ENCODE measurements around the gene GDF15. TPM values are rescaled to one million over a fixed set of nuclear protein-coding genes. Genes with fewer than 3 reads are reported as not detected.
"Not testable (repeated sequence)": the region's sequence is repeated elsewhere in the genome, so short reads cannot be mapped to it uniquely, and the experiment has no call there.

Gene GDF15
- total and polyA plus RNA-seq, 2 donors (not counting 3 experiments of a cell fraction or from before 2014, with no cell fraction given), result 165 to 206 TPM

GRCh38 chr19:18353378-18354005 is 32.5 kb upstream of the GDF15 start:
- Histone ChIP-seq H3K4me2 (ENCODE audit: insufficient read depth, low read length) (no peak overlapping the region), H3K4me3 (replicated peaks in 1 of 3; ENCODE audit: insufficient read depth in 1 of 3, low read depth in 1 of 3, low read length in 3 of 3) (no peak overlapping the region), H3K9ac (replicated peaks; ENCODE audit: extremely low read depth, insufficient read depth, low read length) (no peak overlapping the region), H3K4me1 (ENCODE audit: control insufficient read depth, extremely low read depth, insufficient read depth, low read length) (no peaks in the 10 kb centered on the region), H3K27ac (ENCODE audit: insufficient read depth, low read depth, low read length) (no peak overlapping the region), H3K9me1 (replicated peaks; ENCODE audit: control insufficient read depth, extremely low read depth, insufficient read depth, low read length) (no peaks in the 10 kb centered on the region), H4K20me1 (replicated peaks; ENCODE audit: control insufficient read depth, extremely low read depth, insufficient read depth, low read length) (no peaks in the 10 kb centered on the region), H3K9me3 (replicated peaks; ENCODE audit: control insufficient read depth, insufficient read depth, low read length) (no peaks in the 10 kb centered on the region), H2AFZ (ENCODE audit: low read depth, low read length) (no peak overlapping the region), H3K27me3 (ENCODE audit: control insufficient read depth in 2 of 2, insufficient read depth in 2 of 2, low read length in 2 of 2) (no peaks in the 10 kb centered on the region), H3K36me3 (ENCODE audit: control insufficient read depth in 2 of 2, extremely low read depth in 1 of 2, insufficient read depth in 2 of 2, low read length in 2 of 2) (peaks cover 0 to 10% of the 10 kb centered on the region in 2 experiments), H3K79me2 (ENCODE audit: control insufficient read depth, insufficient read depth, low read length) (no peaks in the 10 kb centered on the region)
- TF ChIP-seq POLR2AphosphoS5 (IDR thresholded peaks at IDR 0.05; ENCODE audit: insufficient read depth, low read depth, low read length) (no peak), MYC (IDR thresholded peaks at IDR 0.05; ENCODE audit: low read depth, low read length) (no peak), EZH2 (IDR thresholded peaks at IDR 0.05; ENCODE audit: borderline replicate concordance, low read depth, low read length, severe bottlenecking) (no peak), JUN (IDR thresholded peaks at IDR 0.05; ENCODE audit: borderline replicate concordance, insufficient read depth, insufficient read length, low read depth) (no peak), POLR2A (IDR thresholded peaks at IDR 0.05; ENCODE audit: low read depth, low read length) (no peak), CTCF (IDR thresholded peaks at IDR 0.05; ENCODE audit: extremely low read depth in 1 of 2, insufficient read depth in 1 of 2, low read depth in 1 of 2, low read length in 2 of 2) (no peak)
- FAIRE-seq, result no peak
- ChIA-PET POLR2A (no interaction called here), CTCF (interaction anchor here (0.7 to 2.5 kb wide), 3 partner anchors 33 to 58 kb away, joined by 3 to 11 read pairs (median 4); partner anchors contain the start of gene GDF15)
- no peak for DNase-seq (ENCODE audit: low read depth, low spot score)
- dilution Hi-C loops (cut with MboI; ENCODE audit: extremely low pct_ligation_motif_present, low sequenced_read_pairs), result no loop called here
- intact Hi-C loops (cut with micrococcal nuclease), result no loop called here
- no TSS peak for BruUV-seq (replicated peaks)

DNA sequence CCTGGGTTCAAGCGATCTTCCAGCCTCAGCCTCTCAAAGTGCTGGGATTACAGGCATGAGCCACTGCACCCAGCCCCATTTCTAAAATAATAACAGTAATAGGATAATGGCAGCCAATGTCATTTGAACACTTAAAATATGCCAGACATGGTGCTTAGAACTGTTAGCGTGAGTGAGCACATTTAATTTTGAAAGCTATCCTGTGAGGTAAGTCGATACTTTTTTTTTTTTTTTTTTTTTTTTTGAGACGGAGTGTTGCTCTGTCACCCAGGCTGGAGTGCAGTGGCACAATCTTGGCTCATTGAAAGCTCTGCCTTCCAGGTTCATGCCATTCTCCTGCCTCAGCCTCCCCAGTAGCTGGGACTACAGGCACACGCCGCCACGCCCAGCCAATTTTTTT is 31.2 kb upstream of the GDF15 start:
- not testable (repeated sequence) for H3K9me3 ChIP-seq (replicated peaks; ENCODE audit: control insufficient read depth, insufficient read depth, low read length)

More for the DNA sequence above, 31.2 kb upstream of the GDF15 start:
- H3K9me1 ChIP-seq (replicated peaks; ENCODE audit: control insufficient read depth, extremely low read depth, insufficient read depth, low read length); intact Hi-C loops (cut with micrococcal nuclease); DNase-seq (ENCODE audit: low read depth, low spot score); FAIRE-seq; H4K20me1 ChIP-seq (replicated peaks; ENCODE audit: control insufficient read depth, extremely low read depth, insufficient read depth, low read length); H3K9ac ChIP-seq (replicated peaks; ENCODE audit: extremely low read depth, insufficient read depth, low read length); H3K27me3 ChIP-seq (ENCODE audit: control insufficient read depth in 2 of 2, insufficient read depth in 2 of 2, low read length in 2 of 2); H2AFZ ChIP-seq (ENCODE audit: low read depth, low read length); H3K27ac ChIP-seq (ENCODE audit: insufficient read depth, low read depth, low read length); H3K4me2 ChIP-seq (ENCODE audit: insufficient read depth, low read length); dilution Hi-C loops (cut with MboI; ENCODE audit: extremely low pct_ligation_motif_present, low sequenced_read_pairs); H3K79me2 ChIP-seq (ENCODE audit: control insufficient read depth, insufficient read depth, low read length); H3K4me1 ChIP-seq (ENCODE audit: control insufficient read depth, extremely low read depth, insufficient read depth, low read length); BruUV-seq (replicated peaks); H3K36me3 ChIP-seq (ENCODE audit: control insufficient read depth in 2 of 2, extremely low read depth in 1 of 2, insufficient read depth in 2 of 2, low read length in 2 of 2); H3K4me3 ChIP-seq (replicated peaks in 1 of 3; ENCODE audit: insufficient read depth in 1 of 3, low read depth in 1 of 3, low read length in 3 of 3): not testable (repeated sequence)
- ChIA-PET CTCF (interaction anchor here (1.0 to 2.5 kb wide), 3 partner anchors 31 to 56 kb away, joined by 3 to 11 read pairs (median 4); partner anchors contain the start of gene GDF15), POLR2A (interaction anchor here (0.6 kb wide), 1 partner anchor 73 kb away, joined by 3 read pairs; no protein-coding TSS in a partner anchor)

Data from endothelial cell of umbilical vein (primary cell).